G401 (cell line): ENCODE measurements around the gene SURF1. TPM values are rescaled to one million over a fixed set of nuclear protein-coding genes. Genes with fewer than 3 reads are reported as not detected.
"Not testable (repeated sequence)": the region's sequence is repeated elsewhere in the genome, so short reads cannot be mapped to it uniquely, and the experiment has no call there.

Source experiments
- DNase-seq: peaks from one replicate; pipeline ENCODE4 v3.0.0-alpha.2; 2015; ENCODE audit warnings: low spot score
- in situ Hi-C: cut with HindIII; loops from 2 replicates; pipeline ENCODE4 v1.10.0; 2016; ENCODE audit warnings: low sequenced_read_pairs, mixed read lengths
- total RNA-seq: library from RNA; depleted of rRNA; stranded (reverse); fragments of >200 nt; shearing (Covaris generic); gene quantifications from 2 replicates; pipeline ENCODE4 v1.2.3, GENCODE V29; 2014; rRNA removed

SURF1 gene
- 33.8 and 51.7 TPM in 2 replicates for total RNA-seq

GRCh38 chr9:133356391-133357091, at the start of gene SURF1, which contains the start of gene SURF2:
TSS of gene SURF1 (minus strand) at chr9:133356487. CDS start at chr9:133356453, 34 bp downstream.
TSS of gene SURF2 (plus strand) at chr9:133356550. CDS start at chr9:133356593, 43 bp downstream.
- DNase-seq = peak; percentile 82
- in situ Hi-C loops = no loop called here

- DNase-seq = no peak
- in situ Hi-C loops = no loop called here
These were observed 49.5 kb upstream of the SURF1 start for GRCh38 chr9:133405508-133406438.

- in situ Hi-C loops = no loop called here
These were observed 48.2 kb upstream of the SURF1 start for GRCh38 chr9:133404454-133405002.

GRCh38 chr9:133403766-133404453, 47.6 kb upstream of the SURF1 start:
- peak; percentile 10 for DNase-seq
- in situ Hi-C loops = no loop called here

More at GRCh38 chr9:133404454-133405002, 48.2 kb upstream of the SURF1 start:
- no peak for DNase-seq

- no peak for DNase-seq
- in situ Hi-C loops = no loop called here
These were observed 46.4 kb upstream of the SURF1 start for GRCh38 chr9:133402689-133403088.

GRCh38 chr9:133401588-133401987, 45.3 kb upstream of the SURF1 start:
- DNase-seq = no peak
- in situ Hi-C loops = no loop called here

- in situ Hi-C loops = no loop called here
- no peak for DNase-seq
These were observed 44.0 kb upstream of the SURF1 start for GRCh38 chr9:133400292-133400691.

GRCh38 chr9:133397895-133398294, 41.6 kb upstream of the SURF1 start:
- in situ Hi-C loops = no loop called here
- no peak for DNase-seq

GRCh38 chr9:133397370-133397769, 41.1 kb upstream of the SURF1 start:
- in situ Hi-C loops = no loop called here
- no peak for DNase-seq

- in situ Hi-C loops = no loop called here
- DNase-seq = peak; percentile 26
These were observed 40.7 kb upstream of the SURF1 start for GRCh38 chr9:133396952-133397351.

- in situ Hi-C loops = no loop called here
- no peak for DNase-seq
These were observed 38.5 kb upstream of the SURF1 start for GRCh38 chr9:133394687-133395271.

GRCh38 chr9:133393399-133393798, 37.1 kb upstream of the SURF1 start:
- DNase-seq = no peak
- in situ Hi-C loops = no loop called here

GRCh38 chr9:133392308-133392707, 36.0 kb upstream of the SURF1 start:
- in situ Hi-C loops, DNase-seq: not testable (repeated sequence)

GRCh38 chr9:133391449-133391848, 35.2 kb upstream of the SURF1 start:
- DNase-seq, in situ Hi-C loops: not testable (repeated sequence)

GRCh38 chr9:133390713-133391112, 34.4 kb upstream of the SURF1 start:
- in situ Hi-C loops = no loop called here
- DNase-seq = no peak

- in situ Hi-C loops = no loop called here
- DNase-seq = no peak
These were observed 33.3 kb upstream of the SURF1 start for GRCh38 chr9:133389562-133389961.

- no peak for DNase-seq
- in situ Hi-C loops = no loop called here
These were observed 32.8 kb upstream of the SURF1 start for GRCh38 chr9:133389025-133389557.

- in situ Hi-C loops = no loop called here
These were observed 31.4 kb upstream of the SURF1 start for GRCh38 chr9:133387680-133388079.

GRCh38 chr9:133386338-133386737, 30.1 kb upstream of the SURF1 start:
- DNase-seq = no peak
- in situ Hi-C loops = no loop called here

More at GRCh38 chr9:133387680-133388079, 31.4 kb upstream of the SURF1 start:
- DNase-seq = no peak
